BJ (cell line): ENCODE data around the gene ANKRD16. TPM values are rescaled to one million over a fixed set of nuclear protein-coding genes. Genes with fewer than 3 reads are reported as not detected.
"Not testable (repeated sequence)": the region's sequence is repeated elsewhere in the genome, so short reads cannot be mapped to it uniquely, and the experiment has no call there.

Source experiments
- CTCF ChIA-PET: fragments of 350-600 bp; formaldehyde crosslinking; extraction: SDS; loops from one replicate; lab custom pipeline; 2021; ENCODE audit warnings: antibody characterized with exemption, inconsistent platforms; lab: Yijun Ruan, JAX
- POLR2A ChIA-PET: fragments of 300-600 bp; sonication (Branson Sonifier 250); formaldehyde crosslinking; extraction: SDS; loops from one replicate; lab custom pipeline; 2021; ENCODE audit warnings: antibody characterized with exemption; lab: Charles Lee
- DNase-seq: peaks from one replicate; pipeline ENCODE4 v3.0.0-alpha.2; 2011; ENCODE audit warnings: low read depth
- H3K27me3 ChIP-seq: 2 replicates; pipeline ENCODE4 v1.6.0; 2011; ENCODE audit warnings: low read length; ENCODE audit not compliant: control insufficient read depth, insufficient read depth
- H3K36me3 ChIP-seq: 2 replicates; pipeline ENCODE4 v1.5.1; 2011; ENCODE audit warnings: low read length; ENCODE audit not compliant: control insufficient read depth, insufficient read depth
- H3K4me3 ChIP-seq: 2 replicates; pipeline ENCODE4 v1.5.1; 2011; ENCODE audit warnings: low read depth, mild to moderate bottlenecking, control low read depth, low read length
- CTCF ChIP-seq: IDR thresholded peaks from 2 replicates; pipeline ENCODE4 v1.5.1; 2011; ENCODE audit warnings: low read depth, mild to moderate bottlenecking, control low read depth, inconsistent platforms, low read length, moderate library complexity; ENCODE audit not compliant: insufficient read depth
- polyA plus RNA-seq: library from polyadenylated mRNA; depleted of rRNA; stranded (reverse); fragments of >200 nt; gene quantifications from 2 replicates; pipeline ENCODE4 v1.2.3, GENCODE V29; 2011

ANKRD16 gene
- polyA plus RNA-seq, 1 experiment: 7.4 TPM

- no peak for DNase-seq
- no peak overlapping the region for H3K4me3 ChIP-seq
- POLR2A ChIA-PET: no interaction called here
- H3K27me3 ChIP-seq: peaks cover 3% of the 10 kb centered on the region; the same call in 1 of the 2 replicates
- H3K36me3 ChIP-seq: no peaks in the 10 kb centered on the region
- CTCF ChIA-PET: no interaction called here
- TF ChIP-seq CTCF: no peak
These were observed 49.1 kb downstream of the ANKRD16 start for GRCh38 chr10:5840314-5841307.

GRCh38 chr10:5836181-5836580 lies 53.5 kb downstream of the ANKRD16 start:
- CTCF ChIA-PET, H3K4me3 ChIP-seq, DNase-seq, H3K36me3 ChIP-seq, POLR2A ChIA-PET, H3K27me3 ChIP-seq: not testable (repeated sequence)

GRCh38 chr10:5835446-5836095 lies 54.1 kb downstream of the ANKRD16 start:
- CTCF ChIA-PET: no interaction called here
- TF ChIP-seq CTCF: no peak
- POLR2A ChIA-PET: no interaction called here
- no peaks in the 10 kb centered on the region for H3K36me3 ChIP-seq
- H3K27me3 ChIP-seq: no peaks in the 10 kb centered on the region
- no peak overlapping the region for H3K4me3 ChIP-seq
- no peak for DNase-seq

- CTCF ChIA-PET: interaction anchor here (0.7 kb wide), 1 partner anchor 12 kb away, joined by 3 read pairs; no protein-coding TSS in a partner anchor
- no peak for TF ChIP-seq CTCF
- Histone ChIP-seq H3K36me3 (no peaks in the 10 kb centered on the region), H3K27me3 (no peaks in the 10 kb centered on the region), H3K4me3 (no peak overlapping the region)
- POLR2A ChIA-PET: no interaction called here
- no peak for DNase-seq
These were observed 55.9 kb downstream of the ANKRD16 start for GRCh38 chr10:5833814-5834213.

GRCh38 chr10:5832946-5833345 lies 56.7 kb downstream of the ANKRD16 start:
- POLR2A ChIA-PET: no interaction called here

More at GRCh38 chr10:5832946-5833345, 56.7 kb downstream of the ANKRD16 start:
- CTCF ChIA-PET: interaction anchor here (0.9 kb wide), 1 partner anchor 15 kb away, joined by 4 read pairs; no protein-coding TSS in a partner anchor
- Histone ChIP-seq H3K4me3 (no peak overlapping the region), H3K36me3 (no peaks in the 10 kb centered on the region), H3K27me3 (no peaks in the 10 kb centered on the region)
- DNase-seq: no peak
- TF ChIP-seq CTCF: no peak
